NCI-H2029 treated with DMSO at 0.1 percent for 48 hours (cell line): ENCODE data around the gene RBMS1.

ENCODE experiments used
- DNase-seq: peaks from one replicate; lab custom pipeline; 2025; lab: John Stamatoyannopoulos, UW

The RBMS1 gene

DNA sequence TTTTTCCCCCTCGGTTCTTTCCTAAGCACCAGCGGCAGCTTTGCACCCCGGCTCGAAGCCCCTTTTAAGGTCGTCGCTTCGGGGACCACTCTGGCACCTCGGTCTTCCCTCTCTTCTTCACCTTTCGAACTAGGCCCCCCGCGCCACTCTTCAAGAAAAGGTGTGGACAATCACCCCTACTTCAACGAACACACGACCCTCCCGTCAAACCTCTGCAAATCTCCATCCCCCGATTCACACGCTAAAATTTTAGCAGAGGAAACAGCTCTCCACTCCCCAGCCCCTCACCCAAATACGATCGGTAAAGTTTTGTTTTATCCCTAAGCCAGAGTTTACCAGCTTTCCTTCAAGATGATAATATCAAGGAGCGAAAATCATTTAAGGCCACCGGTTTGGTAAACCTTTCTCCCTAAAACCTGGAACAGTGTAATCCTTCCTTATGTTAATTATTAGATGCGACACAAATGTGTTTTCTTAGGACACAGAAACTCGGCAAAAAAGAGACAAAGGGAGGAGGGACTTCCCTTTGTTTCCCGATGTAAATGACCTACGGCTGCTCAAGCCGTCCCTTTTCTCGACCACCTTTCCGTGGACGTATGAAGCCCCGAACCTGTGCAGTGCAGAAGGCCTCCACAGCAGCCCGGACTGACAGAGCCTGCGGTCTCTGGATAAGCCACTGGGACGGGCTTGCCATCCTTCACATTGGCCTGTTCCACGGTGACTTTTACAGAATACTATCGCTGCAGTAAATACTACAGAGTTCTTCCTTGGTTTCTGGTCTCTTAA lies 85.2 kb downstream of the RBMS1 start:
- no peak for DNase-seq

DNA sequence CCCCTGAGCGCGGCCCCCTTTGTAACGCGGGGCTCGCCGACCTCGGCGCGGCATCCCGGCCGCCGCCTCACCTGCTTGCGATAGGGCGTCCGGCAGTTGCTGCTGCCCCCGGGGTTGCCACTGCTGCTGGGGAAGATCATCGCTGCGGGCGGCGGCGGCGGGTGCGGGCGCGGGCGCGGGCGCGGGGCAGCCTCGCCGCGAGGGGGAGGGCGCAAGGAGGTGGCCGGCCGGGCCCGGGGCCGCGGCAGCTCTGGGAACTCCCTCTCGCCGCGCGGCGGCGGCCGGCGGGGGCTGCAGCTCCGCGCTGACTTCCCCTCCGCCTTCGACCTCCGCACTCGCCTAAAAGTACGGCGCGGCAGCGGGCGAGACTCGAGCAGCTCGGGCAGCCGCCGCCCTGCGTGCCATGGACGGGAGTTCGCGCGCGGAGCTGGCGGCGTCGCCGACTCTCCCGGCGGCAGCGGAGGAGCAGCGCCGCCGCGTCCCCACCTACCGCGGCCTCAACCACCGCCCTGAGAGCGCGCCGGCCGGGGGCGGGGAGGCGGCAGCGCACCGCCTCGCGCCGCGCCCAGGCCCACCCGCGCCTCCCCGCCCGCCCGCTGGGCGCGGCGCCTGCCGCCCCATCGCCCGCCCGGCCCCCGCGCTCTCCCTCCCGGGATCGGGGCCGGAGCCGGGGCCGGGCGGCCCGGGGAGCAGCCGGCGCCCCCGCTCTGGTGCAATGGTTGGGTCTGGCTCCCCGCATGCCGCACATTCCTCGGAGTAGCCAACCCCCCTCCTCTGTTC lies 86.0 kb downstream of the RBMS1 start:
- no peak for DNase-seq

DNA sequence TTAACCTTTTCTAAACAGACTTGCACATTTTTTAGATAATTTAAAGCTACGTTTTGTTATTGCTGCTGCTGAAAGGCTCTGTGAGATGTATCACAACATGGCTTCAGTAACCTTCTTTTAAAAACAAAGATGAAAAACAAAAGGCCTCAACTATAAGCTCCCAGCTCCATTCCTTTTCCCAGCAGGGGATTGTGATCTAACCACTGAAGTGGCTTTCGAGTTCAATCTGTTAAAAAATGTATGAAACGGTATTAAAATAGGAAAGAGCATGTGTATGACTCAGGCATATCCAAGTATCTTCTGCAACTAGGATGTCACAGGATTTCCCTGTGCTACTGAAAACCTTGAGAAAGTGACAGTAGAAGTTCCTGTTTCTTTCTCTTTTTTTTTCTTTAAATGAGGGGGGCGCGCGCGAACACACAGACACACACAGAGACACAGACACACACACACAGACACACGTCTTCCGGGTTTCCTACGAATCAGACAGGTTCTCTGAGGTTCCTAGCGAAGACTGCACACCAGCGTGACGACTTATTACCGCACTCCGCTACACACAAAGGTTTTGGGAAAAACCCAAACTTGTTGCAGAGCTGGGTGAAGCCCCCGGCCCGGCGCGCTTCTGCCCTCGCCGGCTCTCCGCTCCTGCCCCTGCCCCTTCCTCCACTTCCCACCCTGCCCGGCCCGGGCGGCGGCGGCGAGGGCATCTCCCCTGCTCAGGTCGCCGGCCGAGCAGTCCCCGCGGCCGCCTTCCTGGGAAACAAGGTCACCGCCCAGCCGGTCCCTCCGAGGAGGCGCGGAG lies 86.8 kb downstream of the RBMS1 start:
- peak; percentile 17 for DNase-seq

DNA sequence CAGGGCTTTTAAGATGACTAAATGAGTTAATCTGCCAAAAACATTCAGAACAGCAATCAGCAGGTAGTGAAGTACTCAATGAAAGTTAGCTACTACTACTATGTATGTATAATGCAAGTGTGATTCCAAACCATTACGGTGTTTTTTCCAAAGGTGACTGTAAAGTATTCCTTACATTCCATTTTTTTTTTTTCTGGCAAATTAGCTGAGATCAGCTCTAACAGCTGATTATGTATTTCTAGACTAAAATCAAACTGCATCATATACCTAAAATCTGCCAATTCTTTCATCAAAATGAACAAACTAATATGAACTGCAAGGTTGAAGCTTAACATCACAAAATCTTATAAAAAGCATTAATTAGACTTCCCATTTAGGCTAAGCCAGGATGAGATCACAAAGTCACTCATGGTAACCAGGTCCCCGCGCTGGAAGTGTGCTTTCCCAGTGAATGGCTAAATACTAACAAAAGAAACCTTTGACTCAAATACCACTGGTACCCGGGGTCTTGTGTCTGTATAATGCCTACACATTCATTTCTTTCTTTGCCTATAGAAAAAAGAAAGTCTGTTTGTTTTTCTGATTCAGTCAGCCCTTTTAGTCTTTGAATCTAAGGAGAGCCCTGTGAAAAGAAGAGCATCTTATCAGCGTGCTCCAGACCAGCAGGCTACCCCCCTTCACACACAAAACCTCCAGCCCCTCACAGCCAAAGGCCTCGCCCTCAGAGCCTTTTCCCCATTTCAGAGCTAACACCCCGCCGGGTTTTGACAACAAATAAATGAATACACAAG lies 88.3 kb downstream of the RBMS1 start:
- no peak for DNase-seq

DNA sequence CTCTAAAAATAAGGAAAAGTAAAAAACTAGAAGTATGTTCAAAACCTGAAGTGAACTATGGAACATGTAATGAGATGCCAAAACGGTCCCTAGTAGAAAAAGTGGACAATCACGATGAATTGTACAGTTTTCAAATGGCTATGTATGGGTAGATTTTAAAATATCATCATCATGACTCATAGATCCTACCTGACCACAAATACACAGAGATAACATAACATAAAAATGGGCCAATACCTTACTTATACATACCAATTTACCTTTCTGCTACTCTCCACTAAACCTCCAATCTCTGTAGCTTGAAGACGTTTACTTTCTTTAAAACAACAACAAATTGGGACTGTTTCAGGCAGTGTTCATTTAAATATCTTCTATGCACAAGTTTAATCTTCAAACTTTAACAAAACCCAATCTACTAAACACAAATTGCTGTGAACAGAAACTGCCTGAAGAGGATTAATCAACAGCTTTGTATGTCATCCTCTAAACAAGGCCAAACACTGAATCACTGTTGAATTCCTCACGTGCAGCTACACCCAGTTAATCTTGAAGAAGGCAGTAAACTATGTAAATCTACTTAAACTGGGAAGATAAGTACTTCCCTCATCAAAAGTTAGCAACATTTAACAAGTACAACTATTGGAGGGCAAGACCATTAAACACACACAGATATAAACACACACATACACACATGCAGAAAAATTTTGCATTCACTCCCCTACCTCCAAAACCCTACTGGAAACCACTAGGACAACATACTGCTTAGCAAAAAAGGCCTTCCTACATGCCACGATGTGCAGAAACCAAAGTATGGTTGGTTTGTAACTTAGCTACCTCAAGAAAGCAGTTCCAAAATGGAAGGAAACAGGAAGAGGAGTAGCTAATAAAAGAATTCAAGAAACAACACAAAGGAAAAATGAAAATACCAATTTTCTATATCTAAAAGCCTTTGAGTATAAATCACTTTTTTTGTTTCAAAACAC lies 90.3 kb downstream of the RBMS1 start:
- no peak for DNase-seq

DNA sequence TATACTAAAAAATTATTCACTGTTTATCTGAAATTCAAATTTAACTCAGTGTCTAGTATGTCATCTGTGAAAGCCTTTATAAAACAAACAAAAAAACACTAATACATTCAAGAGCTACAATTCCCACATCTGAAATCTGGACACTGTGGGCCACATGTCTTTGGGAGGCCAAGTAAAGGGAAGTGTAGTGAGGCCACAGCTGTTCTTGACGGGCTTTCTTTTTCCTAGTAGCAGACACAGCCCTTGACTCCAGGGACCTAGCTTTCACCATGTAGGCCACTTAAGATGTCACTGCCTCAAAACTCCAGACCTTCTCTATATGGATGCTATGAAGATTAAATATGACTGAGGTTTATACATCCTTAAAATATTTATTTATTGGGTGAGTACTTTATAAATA lies 91.1 kb downstream of the RBMS1 start:
- no peak for DNase-seq

DNA sequence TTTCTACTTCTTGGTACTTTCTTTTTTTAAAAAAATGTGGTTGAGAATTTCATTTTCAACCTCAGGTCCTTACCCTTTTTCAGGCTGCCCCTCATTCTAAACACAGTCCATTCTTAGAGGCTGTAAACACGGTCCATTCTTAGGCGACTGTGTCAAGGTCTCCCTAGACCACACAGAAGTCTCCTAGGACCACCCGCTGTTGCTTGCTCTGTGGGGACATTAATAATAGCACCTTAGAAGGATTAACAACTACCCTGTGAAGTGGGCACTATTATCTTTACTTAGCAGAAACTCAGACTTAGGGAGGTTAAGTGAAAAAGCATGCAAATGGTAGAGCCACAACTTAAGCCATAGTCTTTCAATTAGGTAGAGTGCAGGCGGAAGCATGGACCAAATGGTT lies 91.7 kb downstream of the RBMS1 start:
- no peak for DNase-seq

DNA sequence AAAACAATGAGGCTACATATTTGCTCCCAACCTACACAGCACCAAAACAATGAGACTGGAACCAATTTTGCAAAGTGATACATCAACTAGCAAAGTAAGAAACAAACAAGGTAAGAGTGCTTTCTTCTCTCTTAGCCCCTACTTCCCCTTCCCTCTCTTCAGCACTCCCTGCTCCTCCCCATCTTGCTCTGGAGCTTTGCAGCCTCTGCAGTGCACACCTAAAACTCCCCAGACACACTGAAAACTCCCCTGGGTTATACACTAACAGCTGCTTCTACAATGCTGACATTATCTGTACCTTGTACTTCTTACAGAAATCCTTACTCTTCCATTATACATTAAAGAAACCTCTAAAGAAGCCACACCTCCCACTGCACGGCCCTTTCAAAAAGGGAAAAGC lies 93.7 kb downstream of the RBMS1 start:
- DNase-seq, result no peak

DNA sequence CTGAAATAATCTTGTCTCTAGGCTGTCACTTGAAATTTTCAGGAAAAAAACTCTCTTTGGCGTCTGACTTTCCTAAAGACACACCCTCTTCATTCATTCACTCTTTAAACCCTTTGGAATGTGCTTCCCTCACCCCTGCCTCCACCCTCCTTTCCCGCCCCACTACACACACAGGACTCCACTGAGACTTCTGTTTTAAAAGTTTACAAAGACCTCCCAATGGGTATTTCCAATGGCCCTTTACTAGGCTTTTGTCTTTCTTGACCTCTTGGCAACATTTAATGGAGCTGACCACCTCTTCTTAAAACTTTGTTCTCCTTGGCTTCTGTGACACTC lies 96.1 kb downstream of the RBMS1 start:
- no peak for DNase-seq

DNA sequence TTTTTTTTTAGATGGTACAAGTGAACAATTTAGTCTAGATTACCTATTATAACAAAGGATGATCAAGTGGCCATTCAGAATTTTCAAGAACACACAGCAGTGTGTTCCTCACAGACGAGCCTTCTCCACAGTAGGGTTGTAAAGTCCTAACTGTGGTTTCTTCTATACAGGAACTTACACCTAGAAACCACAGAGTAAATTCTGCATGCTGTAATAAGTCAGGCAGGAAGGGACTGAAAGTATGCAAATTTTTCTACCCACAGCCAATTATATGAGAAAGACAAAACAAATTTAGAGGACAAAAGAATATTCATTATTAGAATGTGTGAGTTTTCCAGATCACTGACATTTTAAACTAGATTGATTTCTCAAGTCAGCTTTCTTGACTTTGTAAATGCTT lies 99.5 kb downstream of the RBMS1 start:
- no peak for DNase-seq

DNA sequence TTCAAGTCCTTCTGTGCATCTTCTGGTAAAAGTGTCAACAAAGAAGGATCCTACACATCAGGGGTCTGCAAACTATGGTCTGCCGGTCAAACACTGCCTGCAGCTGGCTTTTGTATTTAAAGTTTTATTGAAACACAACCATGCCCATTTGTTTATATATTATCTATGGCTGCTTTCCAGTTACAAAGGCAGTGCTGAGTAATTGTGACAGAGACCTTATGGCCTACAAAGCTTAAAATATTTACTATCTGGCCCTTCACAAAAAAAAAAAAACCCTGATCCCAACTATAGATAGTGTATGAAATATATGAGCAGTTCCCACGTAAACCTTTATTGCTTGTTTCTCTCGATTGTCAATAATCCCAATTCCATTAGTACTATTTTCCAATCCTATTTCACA lies 101.4 kb downstream of the RBMS1 start:
- DNase-seq, result no peak

DNA sequence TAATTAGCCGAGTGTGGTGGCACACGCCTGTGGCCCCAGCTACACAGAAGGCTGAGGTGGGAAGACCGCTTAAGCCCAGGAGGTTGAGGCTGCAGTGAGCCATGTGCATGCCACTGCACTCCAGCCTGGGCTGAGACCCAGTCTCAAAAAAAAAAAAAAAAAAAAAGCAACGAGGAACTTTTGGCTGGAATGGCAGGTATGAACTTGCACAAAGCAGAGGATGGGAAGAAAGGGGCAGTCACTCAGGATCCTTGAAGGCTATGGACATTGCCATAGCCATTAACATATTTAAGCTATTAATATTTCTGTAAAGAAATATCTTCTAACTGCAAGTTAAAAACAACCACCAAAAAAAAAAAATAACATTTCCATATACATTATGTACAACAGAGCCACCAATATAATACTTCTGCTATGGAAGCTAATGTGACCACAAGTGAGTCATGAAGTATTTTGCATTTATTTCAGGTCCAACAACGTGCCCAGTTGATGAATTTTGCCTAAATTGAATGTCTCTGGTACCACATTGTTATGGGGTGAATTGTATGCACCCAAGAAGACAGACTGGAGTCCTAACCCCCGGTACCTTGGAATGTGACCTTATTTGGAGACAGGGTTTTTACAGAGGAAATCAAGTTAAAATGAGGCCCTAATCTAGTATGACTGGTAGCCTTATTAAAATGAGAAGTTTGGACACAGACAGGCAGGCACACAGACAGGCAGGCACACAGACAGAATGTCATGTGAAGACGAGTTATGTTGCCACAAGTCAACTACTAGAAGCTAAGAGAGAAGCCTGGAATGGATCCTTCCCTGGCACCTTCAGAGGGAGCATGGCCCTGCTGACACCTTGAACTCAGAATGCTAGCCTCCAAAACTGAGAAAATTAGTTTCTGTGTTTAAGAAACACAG lies 102.8 kb downstream of the RBMS1 start:
- no peak for DNase-seq

DNA sequence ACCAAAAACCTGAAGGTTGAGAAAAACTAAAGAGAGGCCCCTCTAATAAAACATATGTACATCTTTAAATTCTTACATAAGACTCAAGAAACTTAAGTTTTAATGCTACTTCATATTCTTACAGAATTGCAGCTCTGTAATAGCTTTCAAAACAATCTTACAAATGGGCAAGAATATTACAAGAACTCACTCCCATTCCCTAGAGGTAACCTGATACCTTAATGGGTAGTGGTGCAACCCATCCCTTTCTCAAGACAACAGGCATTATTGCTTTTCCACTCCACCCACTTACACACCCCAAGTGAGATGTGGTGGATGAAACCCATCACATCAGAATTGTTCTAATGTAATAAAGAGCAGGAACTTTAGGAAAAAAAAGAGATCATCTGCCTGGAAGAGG lies 103.7 kb downstream of the RBMS1 start:
- DNase-seq, result no peak

DNA sequence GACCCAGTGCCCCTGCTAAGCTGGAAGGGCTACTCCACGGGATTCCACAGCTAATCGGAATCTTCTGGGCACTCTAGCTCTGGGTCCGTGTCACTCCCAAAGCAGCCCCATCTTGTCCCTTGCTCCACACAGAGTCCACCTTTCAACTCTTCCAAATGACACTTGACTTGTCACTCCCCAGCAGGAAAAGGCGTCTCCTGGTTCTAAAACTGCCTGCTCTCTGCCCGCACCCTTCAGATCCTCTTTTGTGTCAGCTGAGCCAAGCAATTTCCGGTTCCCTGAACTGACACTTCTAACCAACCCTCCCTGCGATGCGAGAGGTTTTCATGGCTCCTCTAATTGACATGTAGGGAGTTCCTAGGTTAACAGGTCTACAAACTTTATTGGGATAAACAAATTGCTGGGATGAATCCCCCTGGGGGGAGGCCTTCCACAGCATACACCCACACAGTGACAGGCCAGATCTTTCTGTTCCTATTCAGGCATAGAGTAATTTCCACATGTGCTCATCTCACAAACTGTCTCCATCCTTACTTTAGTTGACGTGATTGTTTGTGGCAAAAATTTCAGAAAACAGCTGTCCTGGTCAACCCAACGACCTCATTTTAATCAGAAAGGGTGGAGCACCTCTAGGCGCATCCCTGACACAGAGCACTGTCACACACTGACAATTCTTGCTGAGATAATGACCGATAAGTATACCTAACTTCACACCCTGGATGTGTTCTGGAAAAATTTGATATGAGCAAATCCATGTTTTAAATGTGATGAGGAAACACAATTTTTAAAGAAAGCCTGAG lies 104.9 kb downstream of the RBMS1 start:
- DNase-seq, result no peak

DNA sequence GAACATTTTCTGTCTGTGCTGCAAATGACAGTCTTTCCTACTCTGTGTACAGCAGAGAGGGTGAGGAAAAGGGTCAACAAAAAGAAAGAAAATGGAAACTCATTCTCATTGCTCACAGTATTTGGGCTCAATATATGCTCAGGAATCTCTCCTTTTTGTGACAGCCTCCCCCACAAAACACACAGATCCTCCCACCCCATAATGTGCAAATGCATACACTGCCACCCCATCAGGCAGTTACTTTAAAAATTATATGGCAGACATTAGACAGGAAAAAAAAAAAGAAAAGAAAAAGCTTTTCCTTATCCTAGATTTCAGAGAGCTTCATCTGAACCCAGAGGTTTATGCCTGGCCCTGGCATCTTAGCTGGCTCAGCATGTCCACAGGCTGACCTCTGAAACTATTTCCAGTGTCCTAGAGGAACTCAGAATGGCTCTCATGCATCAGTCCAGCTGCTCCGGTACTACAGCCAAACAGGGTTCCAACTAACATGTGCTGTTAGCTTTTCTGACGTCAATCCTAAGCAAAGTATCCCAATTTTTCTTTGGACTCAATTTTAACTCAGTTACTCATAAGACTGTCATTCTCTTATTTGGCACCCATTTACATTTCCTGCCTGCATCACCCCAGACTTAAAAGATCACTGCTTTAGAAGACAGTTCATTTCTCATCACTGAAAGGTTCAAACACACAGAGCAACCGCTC lies 105.9 kb downstream of the RBMS1 start:
- DNase-seq, result no peak

DNA sequence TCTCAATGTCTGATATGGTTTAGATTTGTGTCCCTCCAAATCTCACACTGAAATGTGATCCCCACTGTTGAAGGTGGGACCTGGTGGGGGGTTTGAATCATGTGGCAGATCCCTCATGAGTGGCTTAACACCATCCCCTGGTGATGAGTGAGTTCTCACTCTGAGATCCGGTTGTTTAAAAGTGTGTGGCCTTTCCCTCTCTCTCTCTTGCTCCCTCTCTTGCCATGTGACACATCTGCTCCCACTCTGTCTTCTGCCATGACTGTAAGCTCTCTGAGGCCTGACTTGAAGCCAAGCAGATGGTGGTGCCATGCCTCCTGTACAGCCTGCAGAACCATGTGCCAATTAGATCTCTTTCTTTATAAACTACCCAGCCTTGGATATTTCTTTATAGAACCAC lies 108.8 kb downstream of the RBMS1 start:
- DNase-seq, result no peak

DNA sequence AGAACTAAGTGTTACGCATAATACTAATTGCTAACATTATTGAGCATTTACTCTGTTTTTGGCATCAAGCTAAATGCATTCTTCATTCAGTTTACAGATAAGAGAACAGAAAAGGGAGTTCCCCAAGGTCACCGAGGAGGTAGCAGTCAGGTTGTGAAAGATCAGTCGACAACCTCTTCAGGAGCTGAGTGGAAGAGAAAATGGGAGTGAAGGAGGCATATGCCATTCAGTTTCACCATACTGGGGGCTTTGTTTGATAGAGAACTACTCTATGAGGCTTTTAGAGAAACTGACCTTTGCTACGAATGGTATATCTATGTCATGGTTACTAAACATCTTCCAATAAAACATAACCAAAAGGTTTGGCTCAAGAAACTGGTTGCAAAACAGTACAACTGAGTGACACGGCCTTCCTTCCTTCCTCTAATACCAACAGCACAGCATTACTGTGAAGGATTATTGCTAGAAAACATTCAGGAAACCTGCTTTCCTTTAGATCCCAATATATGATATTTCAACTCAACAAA lies 112.1 kb downstream of the RBMS1 start:
- DNase-seq, result no peak

DNA sequence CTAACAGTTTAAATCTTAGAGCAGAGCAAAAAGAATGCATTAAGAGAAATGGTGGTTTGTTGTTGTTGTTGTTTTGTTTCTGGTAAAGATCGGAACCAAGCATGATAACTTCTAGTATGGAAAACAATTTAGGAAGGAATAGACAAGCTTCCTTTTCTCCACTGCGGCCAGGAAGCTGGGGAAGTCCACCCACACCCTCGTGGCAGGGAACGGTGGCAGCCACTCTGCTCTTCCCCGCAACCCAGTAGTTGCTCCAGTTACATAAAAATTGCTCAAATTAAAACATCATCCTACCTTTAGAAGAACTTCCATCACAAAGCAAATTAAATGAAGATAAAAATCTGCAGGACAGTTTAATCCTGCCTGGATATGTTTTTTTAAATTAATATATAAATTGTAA lies 113.0 kb downstream of the RBMS1 start:
- DNase-seq, result no peak
